NCI-H1417 treated with DMSO at 0.1 percent for 48 hours (cell line): ENCODE results near the gene VGLL4.
"Not testable (repeated sequence)": the region's sequence is repeated elsewhere in the genome, so short reads cannot be mapped to it uniquely, and the experiment has no call there.

ENCODE experiments used
- DNase-seq: peaks from one replicate; lab custom pipeline; 2025; lab: John Stamatoyannopoulos, UW

VGLL4 gene

DNA sequence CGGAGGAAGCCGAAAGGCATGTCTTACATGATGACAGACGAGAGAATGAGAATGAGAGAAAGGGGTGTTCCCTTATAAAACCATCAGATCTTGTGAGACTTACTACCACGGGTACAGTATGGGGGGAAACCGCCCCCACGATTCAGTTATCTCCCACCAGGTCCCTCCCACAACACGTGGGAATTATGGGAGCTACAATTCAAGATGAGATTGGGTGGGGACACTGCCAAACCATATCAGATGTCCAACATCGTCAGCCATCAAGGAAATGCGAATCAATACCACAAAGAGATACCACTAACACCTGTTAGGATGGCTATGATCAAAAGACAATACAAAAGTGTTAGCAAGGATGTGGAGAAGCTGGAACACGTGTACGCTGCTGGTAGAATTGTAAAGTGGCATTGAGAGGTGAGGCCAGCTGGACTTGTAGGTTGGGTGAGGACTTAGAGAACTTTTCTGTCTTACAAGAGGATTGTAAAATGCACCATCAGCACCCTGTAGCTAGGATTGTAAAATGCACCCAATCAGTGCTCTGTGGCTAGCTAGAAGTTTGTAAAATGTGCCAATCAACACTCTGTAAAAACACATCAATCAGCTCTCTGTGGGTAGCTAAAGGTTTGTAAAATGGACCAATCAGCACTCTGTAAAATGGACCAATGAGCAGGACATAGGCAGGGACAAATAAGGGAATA lies 37.5 kb downstream of the VGLL4 start:
- no peak for DNase-seq

DNA sequence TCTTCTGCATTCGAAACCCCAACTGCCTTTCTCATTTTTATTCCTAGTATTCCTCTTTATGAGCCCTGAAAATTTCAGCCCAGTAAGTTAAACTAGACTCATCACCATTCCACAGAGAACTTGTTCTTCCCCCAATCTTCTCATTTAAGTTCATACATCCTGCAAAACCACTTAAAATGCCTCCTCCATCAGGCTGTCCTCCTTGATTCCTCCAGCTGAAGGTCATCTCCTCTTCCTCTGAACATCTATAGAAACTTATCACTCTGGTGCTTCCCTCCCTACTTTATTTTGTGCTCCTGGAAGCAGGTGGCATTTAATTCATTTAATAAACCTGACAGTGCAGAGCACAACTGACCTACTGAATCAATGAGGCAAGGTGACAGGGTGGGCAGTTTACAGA lies 38.3 kb downstream of the VGLL4 start:
- DNase-seq = no peak

GRCh38 chr3:11604139-11604892 lies 39.4 kb downstream of the VGLL4 start:
- DNase-seq = no peak

GRCh38 chr3:11603628-11604027 lies 40.1 kb downstream of the VGLL4 start:
- DNase-seq = no peak

DNA sequence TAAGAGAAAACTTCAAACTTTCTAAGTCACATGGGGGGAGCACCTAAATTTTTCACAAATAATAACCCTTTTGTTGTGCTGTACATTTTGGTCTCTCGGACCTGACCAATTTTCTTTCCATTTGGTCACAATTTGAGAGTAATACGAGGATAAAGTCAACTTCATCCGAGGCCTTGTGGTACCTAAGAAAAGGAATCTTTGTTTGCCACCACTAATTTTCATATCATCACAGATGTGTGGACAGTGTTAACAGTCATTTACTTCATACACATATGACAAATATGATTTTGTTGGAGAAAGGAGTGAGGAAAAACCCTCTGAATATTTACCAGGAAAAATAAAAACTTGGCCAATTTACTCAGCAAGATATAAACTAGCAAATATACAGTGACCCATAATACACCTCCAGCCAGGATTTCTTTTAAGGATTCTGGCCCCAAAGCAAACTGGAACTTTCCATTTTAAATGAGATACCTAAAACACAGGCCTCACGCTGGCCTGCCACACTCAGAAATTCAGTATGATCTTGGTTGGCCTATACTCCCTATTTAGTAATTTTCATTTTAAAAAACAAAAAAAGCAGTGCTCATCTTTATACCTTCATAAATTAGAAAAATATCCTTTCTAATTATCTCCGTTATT lies 40.7 kb downstream of the VGLL4 start:
- DNase-seq = no peak

- DNase-seq = no peak
These were observed 41.4 kb downstream of the VGLL4 start for GRCh38 chr3:11602239-11602840.

DNA sequence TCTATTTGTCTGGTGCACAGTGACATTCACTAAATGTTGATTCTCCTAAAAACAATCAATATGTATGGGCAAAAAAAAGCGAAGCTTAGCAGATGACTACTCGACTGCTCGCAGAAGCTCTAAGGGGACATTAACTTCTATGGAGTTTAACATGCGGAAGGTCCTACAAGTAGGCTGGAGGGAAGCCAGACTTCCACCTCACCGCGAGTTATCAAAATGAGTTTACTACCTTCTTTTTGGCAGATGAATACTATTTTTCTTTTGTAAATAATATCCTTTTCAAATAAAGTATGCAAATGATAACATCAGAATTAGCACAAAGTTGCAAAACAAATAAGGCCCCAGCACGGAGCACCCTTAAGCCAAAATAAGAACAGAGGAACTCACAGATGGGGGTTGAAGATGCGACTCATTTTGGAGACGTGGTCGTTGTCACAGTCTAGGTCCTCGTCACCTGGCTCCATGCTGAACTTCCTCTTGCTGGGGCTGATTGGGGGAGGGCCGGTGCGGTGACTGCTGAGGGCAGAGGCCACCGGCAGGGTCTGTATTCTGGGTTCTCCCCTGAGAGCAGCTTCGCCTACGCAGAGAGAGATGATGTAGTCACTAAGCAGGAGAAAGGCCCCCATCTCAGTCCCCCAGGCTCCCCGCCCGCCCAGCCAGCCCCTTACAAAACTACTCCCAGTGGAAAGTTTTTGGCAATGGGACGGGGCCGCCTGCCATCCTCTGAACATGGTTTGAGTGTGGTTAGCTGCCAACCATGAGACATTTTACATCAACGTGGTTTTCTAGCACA lies 42.1 kb downstream of the VGLL4 start:
- no peak for DNase-seq

DNA sequence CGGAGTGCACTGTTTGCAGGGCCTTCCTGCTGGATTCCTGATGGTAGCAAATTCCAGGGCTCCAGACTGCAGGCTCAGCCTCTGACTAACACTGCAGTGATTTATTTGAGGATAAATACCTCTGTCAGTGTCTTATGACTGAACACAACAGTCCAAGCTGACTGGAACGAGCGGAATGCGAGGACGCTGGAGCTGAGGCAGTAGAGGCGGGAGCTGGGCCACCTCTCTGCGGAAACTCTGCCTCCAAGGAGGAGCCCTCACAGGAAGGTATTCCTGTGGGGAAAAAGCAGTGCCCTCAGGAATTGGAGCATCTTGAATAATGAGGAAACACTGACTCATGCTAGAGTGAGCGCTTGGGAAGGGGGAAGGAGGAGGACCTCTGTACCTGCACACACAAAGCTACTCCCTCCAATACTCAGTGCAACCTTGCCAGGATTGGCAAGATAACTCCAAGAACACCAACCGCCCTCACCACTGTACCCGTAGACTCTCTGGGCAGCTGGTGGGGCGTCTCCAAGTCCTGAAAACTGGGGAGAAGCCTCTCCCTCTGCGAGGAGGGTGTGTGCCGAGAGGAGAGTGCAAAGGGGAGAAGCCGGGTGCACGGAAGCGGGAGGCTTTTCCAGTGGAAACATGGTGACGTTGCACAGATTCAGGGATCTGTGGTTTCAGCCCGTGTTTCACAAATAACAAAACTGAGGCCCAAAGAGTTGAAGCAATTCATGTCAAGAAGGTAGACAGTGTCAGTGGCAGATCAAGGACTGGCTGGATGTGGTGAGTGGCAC lies 43.0 kb downstream of the VGLL4 start:
- DNase-seq = no peak

- no peak for DNase-seq
These were observed 47.3 kb downstream of the VGLL4 start for GRCh38 chr3:11596387-11596786.

- not testable (repeated sequence) for DNase-seq
These were observed 48.7 kb downstream of the VGLL4 start for GRCh38 chr3:11595024-11595423.

DNA sequence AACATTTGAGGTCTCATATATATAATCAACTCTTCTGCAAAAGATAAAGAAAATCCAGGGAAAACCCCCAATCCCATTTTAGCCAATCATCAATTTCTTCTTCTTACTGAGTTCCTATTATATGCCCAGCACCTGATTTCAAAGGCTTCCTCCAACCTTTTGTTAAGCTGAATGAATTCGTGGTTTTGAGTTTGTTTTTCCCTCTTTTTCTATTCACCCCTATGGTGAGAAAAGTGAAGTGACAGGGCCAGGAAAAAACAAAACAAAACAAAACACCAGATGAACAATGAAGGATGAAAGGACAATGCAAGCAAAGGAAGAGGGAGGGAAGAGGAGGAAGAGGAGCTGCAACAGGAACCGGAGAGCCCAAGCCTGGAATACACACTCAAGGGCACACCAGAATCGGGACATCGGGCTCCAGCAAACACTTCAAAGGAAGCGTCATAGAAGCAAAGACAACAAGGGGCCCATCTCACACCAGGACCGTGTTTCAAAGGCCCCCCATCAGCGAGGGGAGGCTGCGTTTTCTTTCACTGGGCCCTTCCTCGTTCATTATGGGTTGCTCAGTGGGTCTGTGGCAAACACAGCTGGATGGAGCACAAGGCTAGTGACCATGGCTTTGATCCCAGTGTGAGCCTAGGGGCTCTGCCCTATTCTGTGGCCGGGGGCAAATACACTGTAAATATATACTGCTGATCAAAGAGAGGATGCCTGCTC lies 50.2 kb downstream of the VGLL4 start:
- DNase-seq = no peak

- no peak for DNase-seq
These were observed 51.0 kb downstream of the VGLL4 start for GRCh38 chr3:11592445-11593298.

DNA sequence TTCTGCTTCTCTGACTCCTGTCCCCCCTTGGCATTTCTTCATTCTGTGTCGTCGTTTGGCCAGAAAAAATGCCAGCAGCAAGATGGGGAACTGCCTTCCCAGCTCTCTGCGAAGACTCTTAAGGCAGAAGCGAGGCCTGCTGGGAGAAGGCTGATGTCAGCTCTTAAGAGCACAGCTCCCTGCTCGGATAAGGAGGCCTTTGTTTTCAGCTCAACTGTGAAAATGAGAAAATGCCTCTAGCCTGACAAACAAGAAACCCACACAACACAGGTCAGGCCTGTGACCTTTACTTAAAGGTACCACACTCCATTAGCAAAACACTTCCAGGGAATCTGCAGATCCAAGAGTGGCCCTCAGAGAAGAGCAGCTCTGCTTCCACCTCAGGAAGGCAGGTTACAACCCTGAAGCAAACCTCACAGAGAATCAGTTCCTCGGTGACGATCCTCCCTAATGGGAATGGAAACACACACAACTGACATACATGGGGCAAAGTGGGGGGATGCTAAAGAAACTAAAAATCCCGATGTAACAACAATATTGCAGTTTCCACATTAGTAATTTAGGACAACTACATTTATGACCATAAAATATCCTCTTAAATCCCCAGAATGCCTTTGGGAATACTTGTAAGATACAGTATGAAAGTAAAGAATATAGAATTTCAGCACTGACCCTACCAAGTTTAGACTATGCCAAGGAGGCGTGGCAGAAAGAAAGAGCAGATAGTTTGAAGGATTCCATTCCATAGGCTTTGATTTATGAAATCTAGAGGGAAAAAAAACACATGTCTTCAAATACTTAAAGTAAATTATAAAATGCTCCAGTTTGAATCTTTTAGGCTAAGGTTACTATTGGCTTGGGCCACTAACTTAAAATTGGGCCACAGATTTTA lies 52.1 kb downstream of the VGLL4 start:
- no peak for DNase-seq

- DNase-seq = no peak
These were observed 52.7 kb downstream of the VGLL4 start for GRCh38 chr3:11591002-11591355.

DNA sequence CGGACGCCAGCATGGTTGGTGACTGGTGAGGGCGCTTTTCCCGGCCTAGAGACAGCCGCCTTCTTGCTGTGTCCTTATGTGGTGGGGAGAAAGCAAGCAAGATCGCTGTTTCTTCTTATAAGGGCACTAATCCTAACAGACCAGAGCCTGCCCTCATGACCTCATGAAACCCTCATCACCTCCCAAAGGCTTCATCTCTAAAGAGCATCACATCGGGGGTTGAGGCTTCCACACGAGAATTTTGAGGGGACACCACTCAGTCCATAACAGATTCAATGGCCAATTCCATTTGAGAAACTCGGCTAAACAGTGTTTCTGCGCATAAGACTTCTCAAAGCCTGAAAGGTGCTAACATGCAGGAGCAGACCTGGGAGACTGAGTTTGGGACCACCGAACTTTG lies 54.0 kb downstream of the VGLL4 start:
- DNase-seq = no peak

GRCh38 chr3:11588755-11589154 lies 55.0 kb downstream of the VGLL4 start:
- DNase-seq = no peak

DNA sequence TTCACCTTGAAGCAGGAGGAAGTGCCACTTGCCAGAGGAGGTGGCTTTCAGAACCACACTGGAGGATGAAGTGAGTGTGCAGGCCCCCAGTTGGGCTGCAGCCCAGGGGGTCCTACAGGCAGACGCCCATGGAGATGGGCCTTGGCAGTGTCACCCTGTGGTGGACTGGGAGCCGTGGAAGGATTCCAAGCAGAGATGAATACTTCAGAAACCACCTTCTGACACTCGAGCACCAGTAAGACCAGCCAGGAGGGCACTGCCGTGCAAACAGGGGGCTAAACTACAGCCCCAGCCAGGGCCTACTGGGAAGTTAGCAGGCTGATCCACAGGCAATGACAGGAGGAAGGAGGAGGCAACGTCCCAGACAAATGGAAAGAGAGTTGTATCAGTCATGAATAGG lies 55.4 kb downstream of the VGLL4 start:
- no peak for DNase-seq

DNA sequence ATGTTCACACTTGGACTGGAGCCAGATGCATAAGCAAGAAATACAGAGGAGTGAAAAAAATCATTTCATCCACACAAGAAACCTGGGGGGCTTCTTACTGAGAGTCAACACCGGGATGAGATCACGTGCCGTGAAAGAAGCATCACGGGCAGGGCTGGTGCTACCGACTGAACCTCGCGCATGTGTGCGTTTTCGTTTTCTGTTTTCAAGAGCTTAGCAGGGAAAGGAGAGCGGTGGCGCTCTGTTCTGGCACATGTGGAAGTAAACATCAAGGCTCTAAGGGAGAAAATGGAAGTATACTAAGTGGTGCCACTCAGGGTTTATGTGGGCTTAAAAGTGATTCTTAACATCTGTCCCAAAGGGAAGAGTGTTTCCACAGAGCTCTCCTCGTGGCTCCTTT lies 55.9 kb downstream of the VGLL4 start:
- DNase-seq = no peak

GRCh38 chr3:11584570-11584969 lies 59.1 kb downstream of the VGLL4 start:
- no peak for DNase-seq
